CD4-positive, CD25-positive, alpha-beta regulatory T cell (primary cell): ENCODE measurements around the gene SMCR8. TPM values are rescaled to one million over a fixed set of nuclear protein-coding genes. Genes with fewer than 3 reads are reported as not detected.

Source experiments
- ATAC-seq, 2 donors: fragments of 150-1000 bp; cut with Tn5 transposase; one replicate each; pipeline ENCODE4 v1.10.0; 2021; ENCODE audit warnings: low read depth in 2 of 2, moderate number of reproducible peaks in 2 of 2, moderate library complexity in 1 of 2
- DNase-seq, 3 donors: peaks; one replicate each; pipeline versions ENCODE4 v3.0.0 to v3.0.0-alpha.2; 2012 to 2022; ENCODE audit warnings: mixed read lengths in 1 of 3
- H3K27ac ChIP-seq: one replicate; pipeline ENCODE4 v1.7.0; 2013; ENCODE audit warnings: mild to moderate bottlenecking, low read length; ENCODE audit not compliant: insufficient read depth, poor library complexity, severe bottlenecking
- H3K27me3 ChIP-seq: one replicate; pipeline ENCODE4 v1.7.0; 2013; ENCODE audit warnings: low read length; ENCODE audit not compliant: control insufficient read depth, insufficient read depth
- H3K36me3 ChIP-seq: one replicate; pipeline ENCODE4 v1.7.0; 2013; ENCODE audit warnings: mild to moderate bottlenecking, low read length, moderate library complexity; ENCODE audit not compliant: control insufficient read depth, insufficient read depth
- H3K4me1 ChIP-seq: 2 replicates; pipeline ENCODE4 v1.7.0; 2013; ENCODE audit warnings: mild to moderate bottlenecking, low read length; ENCODE audit not compliant: insufficient read depth, control insufficient read depth, poor library complexity, severe bottlenecking
- H3K4me3 ChIP-seq: one replicate; pipeline ENCODE4 v1.7.0; 2013; ENCODE audit warnings: low read depth, mild to moderate bottlenecking, low read length, moderate library complexity
- H3K9me3 ChIP-seq, 2 experiments: 1 replicate in 1 of 2; 2 replicates in 1 of 2; pipeline ENCODE4 v1.7.0; 2013; ENCODE audit warnings: low read length in 2 of 2, mild to moderate bottlenecking in 1 of 2, moderate library complexity in 1 of 2; ENCODE audit not compliant: control insufficient read depth in 2 of 2
- H3K27ac Mint-ChIP-seq, 3 donors: one replicate each; pipeline ENCODE4 v1.8.0; 2020 to 2022; ENCODE audit warnings: mild to moderate bottlenecking in 3 of 3, mixed read lengths in 3 of 3, moderate library complexity in 2 of 3
- H3K27me3 Mint-ChIP-seq: one replicate; pipeline ENCODE4 v1.8.0; 2022; ENCODE audit warnings: mild to moderate bottlenecking, mixed read lengths
- H3K36me3 Mint-ChIP-seq: one replicate; pipeline ENCODE4 v1.8.0; 2020; ENCODE audit warnings: mixed read lengths
- H3K4me1 Mint-ChIP-seq, 4 donors: one replicate each; pipeline ENCODE4 v1.8.0; 2020 to 2022; ENCODE audit warnings: mixed read lengths in 4 of 4, mild to moderate bottlenecking in 1 of 4
- H3K4me3 Mint-ChIP-seq, 4 donors: one replicate each; pipeline ENCODE4 v1.8.0; 2020 to 2022; ENCODE audit warnings: mild to moderate bottlenecking in 4 of 4, mixed read lengths in 4 of 4, moderate library complexity in 3 of 4
- H3K9me3 Mint-ChIP-seq, 7 donors: one replicate each; pipeline ENCODE4 v1.8.0; 2020 to 2022; ENCODE audit warnings: mixed read lengths in 7 of 7, mild to moderate bottlenecking in 3 of 7, moderate library complexity in 2 of 7
- polyA plus RNA-seq, 4 donors: library from polyadenylated mRNA; unstranded; fragments of 300-500 nt; fragmentation: Illumina TruSeq; gene quantifications; one replicate each; pipeline ENCODE4 v1.2.3, GENCODE V29; 2021
- total RNA-seq: library from RNA; stranded (reverse); gene quantifications from one replicate; pipeline ENCODE4 v1.2.3, GENCODE V29; 2022

SMCR8 gene
- total and polyA plus RNA-seq, 5 donors from 2014 or later: 3.5 to 48.3 (median 5.7) TPM

GRCh38 chr17:18320301-18320700 is 5.2 kb downstream of the SMCR8 start:
- H3K4me3 Mint-ChIP-seq: peak overlapping the region in 2 of 4 donors; percentile 57 to 69
- DNase-seq: no peak
- Histone ChIP-seq H3K36me3 (peaks cover 52% of the 10 kb centered on the region), H3K4me3 (no peak overlapping the region), H3K27ac (no peak overlapping the region), H3K4me1 (peaks cover 59% of the 10 kb centered on the region), H3K9me3 (no peaks in the 10 kb centered on the region), H3K27me3 (no peaks in the 10 kb centered on the region)
- no peaks in the 10 kb centered on the region for H3K27me3 Mint-ChIP-seq
- ATAC-seq: no peak
- H3K9me3 Mint-ChIP-seq: no peaks in the 10 kb centered on the region
- H3K27ac Mint-ChIP-seq: no peak overlapping the region
- H3K36me3 Mint-ChIP-seq: peaks cover 25% of the 10 kb centered on the region
- H3K4me1 Mint-ChIP-seq: peaks cover 0 to 80% (median 41%) of the 10 kb centered on the region in 4 donors

GRCh38 chr17:18321309-18321708 is 6.2 kb downstream of the SMCR8 start:
- Mint-ChIP-seq H3K27me3 (no peaks in the 10 kb centered on the region), H3K9me3 (no peaks in the 10 kb centered on the region), H3K36me3 (peaks cover 26% of the 10 kb centered on the region), H3K4me1 (peaks cover 0 to 73% (median 35%) of the 10 kb centered on the region in 4 donors), H3K4me3 (peak overlapping the region in 1 of 4 donors; percentile 54), H3K27ac (no peak overlapping the region)
- no peak overlapping the region for H3K27ac ChIP-seq
- no peaks in the 10 kb centered on the region for H3K9me3 ChIP-seq
- no peaks in the 10 kb centered on the region for H3K27me3 ChIP-seq
- H3K36me3 ChIP-seq: peaks cover 54% of the 10 kb centered on the region
- ATAC-seq: no peak
- no peak for DNase-seq
- H3K4me3 ChIP-seq: no peak overlapping the region
- peaks cover 49% of the 10 kb centered on the region for H3K4me1 ChIP-seq

GRCh38 chr17:18322522-18322921 is 7.4 kb downstream of the SMCR8 start:
- Histone ChIP-seq H3K9me3 (no peaks in the 10 kb centered on the region), H3K4me3 (no peak overlapping the region), H3K36me3 (peaks cover 59% of the 10 kb centered on the region), H3K27me3 (no peaks in the 10 kb centered on the region), H3K4me1 (peaks cover 37% of the 10 kb centered on the region), H3K27ac (no peak overlapping the region)
- Mint-ChIP-seq H3K4me1 (peaks cover 0 to 66% (median 29%) of the 10 kb centered on the region in 4 donors), H3K4me3 (no peak overlapping the region), H3K27me3 (no peaks in the 10 kb centered on the region), H3K36me3 (peaks cover 32% of the 10 kb centered on the region), H3K9me3 (no peaks in the 10 kb centered on the region), H3K27ac (no peak overlapping the region)
- ATAC-seq (no peak), DNase-seq (no peak)

- Mint-ChIP-seq H3K9me3 (no peaks in the 10 kb centered on the region), H3K27me3 (no peaks in the 10 kb centered on the region), H3K4me1 (peaks cover 0 to 61% (median 26%) of the 10 kb centered on the region in 4 donors), H3K4me3 (peak overlapping the region in 1 of 4 donors; percentile 32), H3K36me3 (peaks cover 34% of the 10 kb centered on the region), H3K27ac (no peak overlapping the region)
- no peak overlapping the region for H3K27ac ChIP-seq
- peaks cover 63% of the 10 kb centered on the region for H3K36me3 ChIP-seq
- H3K27me3 ChIP-seq: no peaks in the 10 kb centered on the region
- peaks cover 32% of the 10 kb centered on the region for H3K4me1 ChIP-seq
- no peaks in the 10 kb centered on the region for H3K9me3 ChIP-seq
- ATAC-seq (no peak), DNase-seq (no peak)
- H3K4me3 ChIP-seq: no peak overlapping the region
Measured at GRCh38 chr17:18323007-18323406, 7.9 kb downstream of the SMCR8 start.

GRCh38 chr17:18323507-18324139 is 8.5 kb downstream of the SMCR8 start:
- Mint-ChIP-seq H3K27me3 (no peaks in the 10 kb centered on the region), H3K4me1 (peaks cover 0 to 55% (median 24%) of the 10 kb centered on the region in 4 donors), H3K9me3 (no peaks in the 10 kb centered on the region), H3K4me3 (no peak overlapping the region), H3K27ac (no peak overlapping the region), H3K36me3 (peaks cover 34% of the 10 kb centered on the region)
- Histone ChIP-seq H3K27me3 (no peaks in the 10 kb centered on the region), H3K9me3 (no peaks in the 10 kb centered on the region), H3K36me3 (peaks cover 67% of the 10 kb centered on the region), H3K27ac (no peak overlapping the region), H3K4me1 (peaks cover 26% of the 10 kb centered on the region), H3K4me3 (no peak overlapping the region)
- no peak for DNase-seq
- no peak for ATAC-seq

- peaks cover 70% of the 10 kb centered on the region for H3K36me3 ChIP-seq
- Mint-ChIP-seq H3K36me3 (peaks cover 27% of the 10 kb centered on the region), H3K27ac (no peak overlapping the region)
Measured at GRCh38 chr17:18324140-18325050, 9.3 kb downstream of the SMCR8 start.

GRCh38 chr17:18326039-18326438 is 10.9 kb downstream of the SMCR8 start:
- peaks cover 0 to 31% (median 10%) of the 10 kb centered on the region in 4 donors for H3K4me1 Mint-ChIP-seq
- H3K27me3 Mint-ChIP-seq: no peaks in the 10 kb centered on the region
- Histone ChIP-seq H3K4me3 (no peak overlapping the region), H3K36me3 (peaks cover 66% of the 10 kb centered on the region), H3K9me3 (no peaks in the 10 kb centered on the region), H3K27ac (no peak overlapping the region), H3K27me3 (no peaks in the 10 kb centered on the region), H3K4me1 (peaks cover 2% of the 10 kb centered on the region)
- DNase-seq: no peak
- peaks cover 20% of the 10 kb centered on the region for H3K36me3 Mint-ChIP-seq
- no peak overlapping the region for H3K4me3 Mint-ChIP-seq
- no peaks in the 10 kb centered on the region for H3K9me3 Mint-ChIP-seq
- H3K27ac Mint-ChIP-seq: peak overlapping the region in 1 of 3 donors; percentile 49
- no peak for ATAC-seq

More at GRCh38 chr17:18324140-18325050, 9.3 kb downstream of the SMCR8 start:
- Mint-ChIP-seq H3K9me3 (no peaks in the 10 kb centered on the region), H3K4me1 (peaks cover 0 to 47% (median 22%) of the 10 kb centered on the region in 4 donors), H3K27me3 (no peaks in the 10 kb centered on the region), H3K4me3 (no peak overlapping the region)
- Histone ChIP-seq H3K4me3 (no peak overlapping the region), H3K9me3 (no peaks in the 10 kb centered on the region), H3K27ac (no peak overlapping the region), H3K27me3 (no peaks in the 10 kb centered on the region), H3K4me1 (peaks cover 18% of the 10 kb centered on the region)
- DNase-seq (no peak), ATAC-seq (no peak)
